Peyer's patch (tissue), 4 donors: ENCODE data around the gene CEP85L.

Experiments
- POLR2A ChIP-seq, 2 donors: fragments of 450-650 bp; IDR thresholded peaks; one replicate each; pipeline ENCODE4 v1.5.1; 2017; ENCODE audit warnings: antibody characterized with exemption in 2 of 2, mild to moderate bottlenecking in 2 of 2, moderate library complexity in 2 of 2
- TF ChIP-seq, protein P1 (sequence below), 6 experiments: fragments of 450-650 bp in 4 of 6; fragments of 200-600 bp in 2 of 6; sonication (generic) in 1 of 6; IDR thresholded peaks; one replicate each; pipeline ENCODE4 v1.5.1; 2017 to 2019; ENCODE audit warnings: antibody characterized with exemption in 6 of 6, mild to moderate bottlenecking in 3 of 6, moderate library complexity in 1 of 6

DNA sequence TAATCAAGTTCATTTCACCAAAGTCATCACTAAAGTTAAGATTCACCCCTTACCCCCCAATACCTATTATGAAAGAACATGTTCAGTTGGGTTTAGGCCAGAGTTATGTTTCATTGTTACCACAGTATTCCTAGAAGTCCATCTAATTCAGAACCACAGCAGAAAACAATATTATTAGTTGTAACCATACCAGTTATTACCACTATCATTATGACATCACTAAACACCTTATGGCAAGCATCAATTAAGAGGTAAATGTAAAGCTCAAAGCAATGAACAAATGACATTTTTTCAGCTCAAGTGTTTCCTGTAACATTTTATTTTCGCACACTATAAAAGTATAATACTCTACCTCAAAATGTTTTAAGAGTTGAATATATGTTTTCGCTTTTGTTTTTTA is 4.4 kb downstream of the CEP85L start:
- TF ChIP-seq, protein P1, sequence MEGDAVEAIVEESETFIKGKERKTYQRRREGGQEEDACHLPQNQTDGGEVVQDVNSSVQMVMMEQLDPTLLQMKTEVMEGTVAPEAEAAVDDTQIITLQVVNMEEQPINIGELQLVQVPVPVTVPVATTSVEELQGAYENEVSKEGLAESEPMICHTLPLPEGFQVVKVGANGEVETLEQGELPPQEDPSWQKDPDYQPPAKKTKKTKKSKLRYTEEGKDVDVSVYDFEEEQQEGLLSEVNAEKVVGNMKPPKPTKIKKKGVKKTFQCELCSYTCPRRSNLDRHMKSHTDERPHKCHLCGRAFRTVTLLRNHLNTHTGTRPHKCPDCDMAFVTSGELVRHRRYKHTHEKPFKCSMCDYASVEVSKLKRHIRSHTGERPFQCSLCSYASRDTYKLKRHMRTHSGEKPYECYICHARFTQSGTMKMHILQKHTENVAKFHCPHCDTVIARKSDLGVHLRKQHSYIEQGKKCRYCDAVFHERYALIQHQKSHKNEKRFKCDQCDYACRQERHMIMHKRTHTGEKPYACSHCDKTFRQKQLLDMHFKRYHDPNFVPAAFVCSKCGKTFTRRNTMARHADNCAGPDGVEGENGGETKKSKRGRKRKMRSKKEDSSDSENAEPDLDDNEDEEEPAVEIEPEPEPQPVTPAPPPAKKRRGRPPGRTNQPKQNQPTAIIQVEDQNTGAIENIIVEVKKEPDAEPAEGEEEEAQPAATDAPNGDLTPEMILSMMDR (IDR thresholded peaks at IDR 0.05), result no peak
- no peak for TF ChIP-seq POLR2A (IDR thresholded peaks at IDR 0.05)
